HepG2 (cell line): ENCODE measurements around the gene PYCR2. TPM values are rescaled to one million over a fixed set of nuclear protein-coding genes. Genes with fewer than 3 reads are reported as not detected.

Experiments
- BRCA1 ChIP-seq: sonication (generic); formaldehyde crosslinking; IDR thresholded peaks from 2 replicates; pipeline ENCODE4 v1.4.0; 2020; ENCODE audit warnings: missing genetic modification reagents
- DZIP1 ChIP-seq: sonication (generic); formaldehyde crosslinking; IDR thresholded peaks from 2 replicates; pipeline ENCODE4 v1.5.0; 2020; ENCODE audit warnings: mild to moderate bottlenecking, missing genetic modification reagents
- HMGXB4 ChIP-seq, 2 experiments: sonication (generic) in 1 of 2; formaldehyde crosslinking in 1 of 2; IDR thresholded peaks; 2 replicates each; pipeline versions ENCODE4 v1.4.0 to v1.6.1; 2018 to 2020; ENCODE audit warnings: missing genetic modification reagents in 2 of 2, borderline replicate concordance in 1 of 2, low read depth in 1 of 2, mild to moderate bottlenecking in 1 of 2, missing biosample characterization in 1 of 2
- PITX1 ChIP-seq: sonication (generic); formaldehyde crosslinking; IDR thresholded peaks from 2 replicates; pipeline ENCODE4 v1.5.1; 2020; ENCODE audit warnings: mild to moderate bottlenecking, missing genetic modification reagents
- SALL2 ChIP-seq: sonication (generic); formaldehyde crosslinking; IDR thresholded peaks from 2 replicates; pipeline ENCODE4 v1.8.1; 2023; ENCODE audit warnings: mild to moderate bottlenecking, missing genetic modification reagents, inconsistent platforms
- TSC22D2 ChIP-seq: sonication (generic); formaldehyde crosslinking; IDR thresholded peaks from 2 replicates; pipeline ENCODE4 v1.5.1; 2020; ENCODE audit warnings: missing genetic modification reagents, mild to moderate bottlenecking, borderline replicate concordance
- ZNF407 ChIP-seq: sonication (generic); formaldehyde crosslinking; IDR thresholded peaks from one replicate; pipeline ENCODE4 v1.5.1; 2020; ENCODE audit warnings: mild to moderate bottlenecking, missing genetic modification reagents; ENCODE audit errors: not compliant biosample characterization
- ZNF546 ChIP-seq: sonication (generic); formaldehyde crosslinking; conservative IDR thresholded peaks from 2 replicates; pipeline ENCODE4 v1.8.1; 2023; ENCODE audit warnings: mild to moderate bottlenecking, missing genetic modification reagents
- ZNF597 ChIP-seq: sonication (generic); formaldehyde crosslinking; IDR thresholded peaks from 2 replicates; pipeline ENCODE4 v1.5.0; 2020; ENCODE audit warnings: missing genetic modification reagents
- ZNF770 ChIP-seq: sonication (generic); formaldehyde crosslinking; IDR thresholded peaks from 2 replicates; pipeline ENCODE4 v1.5.0; 2020; ENCODE audit warnings: mild to moderate bottlenecking, missing genetic modification reagents
- polyA plus RNA-seq, 8 experiments: library from polyadenylated mRNA; depleted of rRNA in 3 of 8; stranded (reverse) in 7 of 8; unstranded in 1 of 8; fragments of >200 nt; fragmentation: Illumina TruSeq in 4 of 8; extraction: Trizol in 4 of 8; gene quantifications; 2 replicates each; pipeline versions ENCODE4 v1.2.1 to v1.2.3, GENCODE V29; 2011 to 2016; ENCODE audit warnings: low read depth in 4 of 8, missing spikeins in 1 of 8, mixed read lengths in 1 of 8; ENCODE audit not compliant: insufficient read depth in 1 of 8
- total RNA-seq, 5 experiments: library from RNA; depleted of rRNA; stranded (reverse); fragments of >200 nt; fragmentation: Illumina TruSeq; extraction: Trizol; gene quantifications; 2 replicates each; pipeline ENCODE4 v1.2.3, GENCODE V29; 2016; ENCODE audit warnings: low read depth in 1 of 5

The PYCR2 gene
- total and polyA plus RNA-seq, 2 of the 13 experiments (the other 11 are each of a cell fraction or from before 2014, with no cell fraction given) = 47.2 to 47.8 TPM

GRCh38 chr1:225881959-225882693 is 41.9 kb downstream of the PYCR2 start, which contains the start of gene TMEM63A (continued):
- no peak for TF ChIP-seq ZNF597
- peak; percentile 84 to 93; a peak in 3 of 4 replicates for TF ChIP-seq HMGXB4 (CRISPR knock-in tag; IDR thresholded peaks at IDR 0.05; ENCODE audit: borderline replicate concordance in 1 of 2, low read depth in 1 of 2)
- no peak for TF ChIP-seq TSC22D2 (CRISPR knock-in tag)
- peak; percentile 46 for TF ChIP-seq ZNF407
- TF ChIP-seq BRCA1 (CRISPR knock-in tag) = no peak
- TF ChIP-seq PITX1 (CRISPR knock-in tag) = peak; percentile 7; the same call in 1 of the 2 replicates
- peak; percentile 30; the same call in 1 of the 2 replicates for TF ChIP-seq ZNF546 (CRISPR knock-in tag)
- peak; percentile 69 for TF ChIP-seq ZNF770
- TF ChIP-seq SALL2 (CRISPR knock-in tag) = peak; percentile 72
- TF ChIP-seq DZIP1 = no peak
